GM03348 (cell line): ENCODE results near the gene ARMS2.

Experiments used
- DNase-seq: peaks from one replicate; pipeline ENCODE4 v3.0.0; 2012; ENCODE audit warnings: low spot score

The ARMS2 gene

DNA sequence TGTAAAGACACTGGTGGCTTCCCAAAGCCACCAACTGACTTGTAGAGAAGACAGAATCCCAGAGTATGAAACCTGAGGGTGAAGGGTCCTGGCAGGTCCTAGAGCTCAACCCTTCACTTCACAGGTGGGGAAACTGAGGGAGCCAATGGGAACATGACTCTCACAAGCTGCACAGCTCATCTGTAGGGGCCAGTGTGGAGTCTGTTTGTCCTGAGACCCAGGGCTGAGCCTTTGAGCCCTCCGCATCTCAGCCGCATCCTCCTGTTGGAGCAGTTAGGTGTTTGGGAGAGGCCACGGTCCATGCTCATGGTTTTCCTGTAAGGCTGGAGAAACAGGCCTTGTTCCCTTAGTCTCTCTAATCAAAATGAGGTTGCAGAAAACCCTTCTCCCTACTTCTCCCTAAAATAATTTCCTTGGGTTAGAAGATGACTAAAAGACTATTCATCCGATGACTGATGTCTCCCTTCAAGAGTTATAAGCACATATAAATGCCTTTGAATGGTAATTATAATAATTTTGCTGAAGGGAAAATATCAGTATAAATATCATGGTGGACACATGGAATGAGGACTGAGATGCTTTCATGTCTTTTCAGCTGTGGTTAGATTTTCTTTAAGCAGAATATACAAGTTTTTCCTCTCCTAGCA, 17.2 kb downstream of the ARMS2 start:
- peak; percentile 23 for DNase-seq

DNA sequence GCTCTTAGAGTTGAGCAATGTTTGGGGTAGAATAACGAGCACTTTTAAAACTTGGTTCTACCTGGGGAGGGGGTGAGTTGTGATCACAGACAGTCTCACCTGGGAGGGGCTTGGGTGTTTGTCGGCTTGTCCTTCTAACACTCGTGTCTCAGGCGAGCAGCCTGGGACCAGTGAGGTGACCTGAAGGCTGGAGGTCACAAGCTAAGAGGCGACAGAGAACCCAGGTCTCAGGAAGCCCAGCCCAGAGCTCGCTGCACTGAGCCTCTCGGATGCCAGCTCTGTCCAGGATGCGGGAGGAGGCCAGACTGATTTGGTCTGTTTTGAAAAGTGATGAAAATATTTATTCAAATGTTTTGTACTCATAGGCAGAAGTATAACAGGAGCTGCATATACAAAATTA, 18.7 kb downstream of the ARMS2 start:
- no peak for DNase-seq

DNA sequence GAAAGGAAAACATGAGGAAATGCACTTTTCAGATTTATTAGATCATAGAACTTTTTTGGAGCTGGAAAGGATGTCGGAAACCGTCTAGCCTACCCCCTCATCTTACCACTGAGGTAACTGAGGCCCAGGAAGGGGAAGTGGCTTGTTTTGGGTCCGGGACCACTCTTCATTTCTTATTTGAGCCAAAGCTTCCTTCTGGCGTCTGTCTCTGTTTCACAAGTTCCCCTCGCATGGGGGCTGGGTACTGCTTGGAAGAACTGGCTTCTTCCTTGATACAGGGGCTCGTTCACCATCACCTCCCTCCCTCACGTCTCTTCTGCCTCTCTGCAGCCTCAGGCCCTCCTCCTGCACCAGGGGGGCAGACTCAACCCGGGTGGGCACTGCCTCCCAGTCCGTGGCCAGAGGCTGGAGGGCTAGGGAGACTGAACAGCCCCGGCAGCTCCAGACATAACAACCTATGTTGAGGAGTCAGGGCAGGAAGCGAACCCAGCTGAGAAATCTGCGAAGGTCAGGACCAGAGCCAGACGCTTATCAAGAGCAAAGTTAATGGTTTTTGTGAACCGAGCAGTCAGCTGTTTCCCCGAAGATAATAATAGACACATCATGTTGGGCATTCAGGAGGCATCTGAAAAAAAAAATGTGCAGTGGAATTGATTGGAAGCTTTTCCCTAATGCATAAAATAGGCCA, 19.8 kb downstream of the ARMS2 start:
- no peak for DNase-seq

DNA sequence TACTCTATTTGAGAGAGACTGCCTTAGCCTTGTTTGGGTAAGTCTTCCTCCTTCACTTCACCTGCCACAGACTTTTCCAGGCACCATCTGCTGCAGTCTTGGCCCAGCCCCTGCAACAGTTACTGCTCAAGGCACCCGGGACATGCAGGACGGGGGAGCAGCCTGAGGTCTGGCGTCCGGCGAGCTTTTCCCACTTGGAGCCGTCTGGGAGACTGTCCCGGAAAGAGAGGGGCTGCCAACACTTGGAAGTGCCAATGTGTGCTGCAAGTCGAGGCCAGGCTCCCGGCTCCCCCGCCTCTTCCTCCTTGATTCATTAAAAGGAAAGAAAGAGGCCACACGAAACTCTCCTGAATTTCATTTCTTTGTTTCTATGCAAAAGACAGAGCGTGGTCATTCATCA, 20.6 kb downstream of the ARMS2 start:
- peak; percentile 62 for DNase-seq

DNA sequence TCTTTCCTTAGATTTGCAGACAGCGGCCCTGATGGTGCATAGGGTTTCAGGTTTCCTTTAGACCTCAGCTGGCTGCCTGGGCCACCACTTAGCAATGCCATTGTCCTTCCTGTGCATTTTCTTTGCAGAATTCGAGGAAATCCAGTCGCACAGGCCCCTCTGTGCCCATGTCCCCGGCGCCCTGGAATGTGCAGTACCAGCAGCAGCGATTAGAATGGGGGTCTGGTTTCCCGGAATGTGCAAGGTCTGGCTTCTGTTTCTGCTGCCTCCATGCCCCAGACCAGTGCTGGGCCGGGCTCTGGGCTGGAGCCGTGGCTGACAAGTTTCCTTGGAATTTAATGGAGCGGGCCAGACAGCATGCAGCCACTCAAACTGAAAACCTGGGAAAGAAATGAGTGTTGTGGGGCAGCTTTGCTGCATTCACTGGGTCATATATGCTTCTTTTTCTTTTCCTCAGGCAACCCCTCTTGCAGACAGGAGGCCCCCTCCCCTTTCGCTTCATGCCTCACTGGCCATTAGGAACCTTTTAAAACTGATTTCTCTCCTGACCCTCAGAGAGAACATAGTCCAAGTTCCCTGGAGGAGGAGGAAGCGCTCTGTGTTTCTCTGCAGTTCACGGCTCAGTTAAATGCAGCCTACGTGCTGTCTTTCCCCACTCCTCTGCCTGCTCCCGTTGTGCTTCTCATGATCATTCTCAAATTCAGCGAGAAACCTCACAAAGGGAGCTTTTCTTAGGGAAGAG, 21.3 kb downstream of the ARMS2 start:
- peak; percentile 77 for DNase-seq

DNA sequence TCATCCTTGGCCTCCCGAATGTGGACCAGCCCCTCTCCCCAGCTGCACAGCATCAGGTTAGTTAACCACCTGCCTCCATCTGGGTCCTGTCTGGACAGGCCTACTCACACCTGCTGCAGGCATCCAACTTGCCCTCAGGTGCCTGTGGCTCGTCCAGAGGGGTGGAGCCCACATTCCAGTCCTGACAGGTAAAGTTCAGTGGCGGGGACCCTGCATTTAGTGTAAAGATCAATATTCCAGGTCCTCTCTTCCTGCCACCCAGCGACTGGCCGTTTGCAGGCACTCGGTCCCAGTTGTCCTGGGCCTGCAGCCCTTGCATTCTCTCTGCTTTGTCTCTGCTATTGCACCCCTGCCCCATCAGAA, 21.9 kb downstream of the ARMS2 start:
- no peak for DNase-seq

DNA sequence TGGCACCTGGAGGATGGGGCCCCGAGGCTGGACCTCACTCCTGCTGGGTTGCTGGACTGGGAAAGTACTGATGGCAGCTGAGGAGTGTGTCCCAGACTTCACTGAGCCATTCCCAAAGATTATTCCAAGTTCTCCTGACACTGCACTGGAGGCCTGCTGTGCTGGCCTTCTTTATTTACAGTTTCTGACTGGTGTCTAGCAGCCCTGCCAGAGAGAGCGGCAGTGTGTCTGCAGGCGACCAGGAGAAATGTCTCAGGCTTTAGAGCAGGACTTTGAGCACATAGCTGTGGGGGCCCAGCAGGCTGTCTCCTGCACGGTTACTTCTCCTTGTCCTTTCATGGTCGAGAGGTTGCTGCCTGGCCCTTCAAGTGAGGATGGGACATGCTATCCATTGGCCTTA, 23.0 kb downstream of the ARMS2 start:
- no peak for DNase-seq

DNA sequence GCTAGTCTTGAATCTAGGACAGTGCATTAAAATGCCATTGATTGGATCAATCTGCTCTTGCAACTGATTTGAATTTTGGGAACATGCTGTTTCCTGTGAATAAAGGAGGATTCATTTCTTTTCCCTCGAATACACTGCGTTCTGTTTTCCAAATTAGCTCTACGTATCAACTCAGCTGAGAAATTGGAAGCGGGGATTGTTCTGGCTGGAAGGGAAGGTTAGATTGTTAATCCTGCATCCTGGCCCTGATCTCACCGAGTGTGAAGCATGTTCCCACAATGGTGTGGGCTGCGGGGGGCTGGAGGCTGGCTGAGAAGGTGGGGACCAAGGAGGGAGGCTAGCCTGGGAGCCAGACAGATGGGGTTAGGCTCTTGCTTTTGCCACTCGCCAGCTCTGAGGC, 24.5 kb downstream of the ARMS2 start:
- no peak for DNase-seq

DNA sequence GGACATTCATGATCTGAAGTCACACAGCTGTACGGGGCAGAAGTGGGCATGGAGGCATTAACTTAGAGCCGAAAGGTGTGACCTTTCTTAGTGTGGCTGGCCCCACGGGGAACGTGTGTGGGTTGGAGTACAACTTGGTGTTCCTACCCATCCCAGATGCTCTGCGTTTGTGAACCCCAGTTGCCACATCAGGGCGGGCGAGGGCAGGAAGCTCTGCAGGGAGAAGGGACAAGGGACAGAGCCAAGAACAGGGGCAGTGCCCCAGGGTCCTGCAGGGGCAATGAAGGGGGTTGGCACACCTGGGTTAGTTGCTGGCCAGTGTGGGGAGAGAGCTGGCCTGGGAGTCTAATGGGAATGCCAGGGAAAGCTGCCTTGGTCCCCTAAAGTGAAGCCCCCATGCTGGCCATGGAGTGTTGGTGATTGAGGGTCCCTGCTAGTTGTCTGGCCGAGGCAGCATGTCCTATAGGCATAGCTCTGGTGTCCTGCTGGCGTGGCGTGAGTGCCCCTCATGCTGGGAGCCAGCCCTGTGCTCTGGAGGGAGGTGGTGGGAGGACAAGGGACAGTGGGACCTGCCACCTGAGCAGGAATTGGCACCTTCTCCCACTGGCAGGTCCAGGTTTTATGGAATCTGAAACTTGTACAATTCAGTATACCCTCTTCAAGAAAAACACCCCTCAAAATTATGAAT, 25.8 kb downstream of the ARMS2 start:
- no peak for DNase-seq

DNA sequence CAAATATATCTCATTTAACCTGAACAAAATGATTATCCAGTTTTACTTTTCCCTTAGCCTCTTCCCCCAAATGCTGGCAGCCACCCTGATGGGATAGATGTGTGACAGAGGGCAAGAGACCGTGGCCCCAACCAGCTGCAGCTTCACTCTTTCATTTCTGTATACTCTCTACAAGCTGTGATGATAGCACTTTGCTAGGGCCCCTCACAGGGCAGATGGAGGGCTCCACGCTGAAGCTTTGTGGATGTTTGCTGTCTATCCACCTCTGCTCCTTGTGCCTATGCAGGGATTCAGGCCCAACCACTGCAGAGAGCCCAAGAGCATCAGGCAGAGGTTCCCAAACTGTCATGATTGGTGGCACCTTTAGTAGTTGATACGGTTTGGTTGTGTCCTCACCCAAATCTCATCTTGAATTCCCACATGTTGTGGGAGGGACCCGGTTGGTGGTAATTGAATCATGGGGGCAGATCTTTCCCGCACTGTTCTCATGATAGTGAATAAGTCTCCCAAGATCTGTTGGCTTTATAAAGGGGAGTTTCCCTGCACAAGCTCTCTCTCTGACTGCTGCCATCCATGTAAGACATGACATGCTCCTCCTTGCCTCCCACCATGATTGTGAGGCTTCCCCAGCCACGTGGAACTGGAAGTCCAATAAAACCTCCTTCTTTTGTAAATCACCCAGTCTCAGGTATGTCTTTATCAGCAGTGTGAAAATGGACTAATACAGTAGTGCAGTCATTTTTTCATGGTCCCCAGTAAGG, 27.0 kb downstream of the ARMS2 start:
- DNase-seq, result no peak

DNA sequence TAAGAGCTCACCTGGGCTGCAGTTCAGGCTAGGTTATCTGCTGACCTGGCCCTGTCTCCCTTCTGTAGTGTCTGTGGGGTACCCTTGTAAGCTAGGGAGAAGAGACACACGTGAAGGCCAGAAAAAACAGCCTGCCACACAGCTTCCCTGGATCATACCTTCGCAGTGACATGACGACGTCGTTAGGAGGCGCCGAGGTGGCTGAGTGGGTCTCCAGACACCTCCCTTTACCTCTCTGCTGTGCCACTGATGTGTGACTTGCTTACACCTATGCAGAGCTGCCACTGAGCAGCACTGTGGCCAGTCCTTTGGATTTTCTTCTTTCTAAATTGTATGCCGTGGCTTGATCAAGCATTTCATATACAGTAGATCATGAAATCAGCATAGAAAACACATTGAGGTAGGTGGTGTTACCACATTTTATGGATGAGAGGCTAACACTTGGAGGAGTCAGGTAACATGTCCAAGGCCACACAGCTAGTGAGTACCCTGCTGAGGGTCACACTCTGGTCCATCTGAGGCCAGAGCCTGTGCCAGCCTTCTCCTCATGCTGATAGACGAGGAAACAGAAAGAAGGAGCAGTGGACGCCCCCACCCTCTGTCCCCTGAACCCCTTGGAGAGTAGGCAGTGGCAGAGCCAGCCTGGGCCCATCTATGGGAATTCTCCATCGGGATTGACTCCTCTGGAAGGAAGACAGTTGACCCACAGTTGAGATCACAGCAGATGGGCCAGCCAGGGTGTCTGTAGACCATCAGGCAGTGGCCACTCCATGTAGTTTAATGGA, 30.0 kb downstream of the ARMS2 start:
- no peak for DNase-seq

DNA sequence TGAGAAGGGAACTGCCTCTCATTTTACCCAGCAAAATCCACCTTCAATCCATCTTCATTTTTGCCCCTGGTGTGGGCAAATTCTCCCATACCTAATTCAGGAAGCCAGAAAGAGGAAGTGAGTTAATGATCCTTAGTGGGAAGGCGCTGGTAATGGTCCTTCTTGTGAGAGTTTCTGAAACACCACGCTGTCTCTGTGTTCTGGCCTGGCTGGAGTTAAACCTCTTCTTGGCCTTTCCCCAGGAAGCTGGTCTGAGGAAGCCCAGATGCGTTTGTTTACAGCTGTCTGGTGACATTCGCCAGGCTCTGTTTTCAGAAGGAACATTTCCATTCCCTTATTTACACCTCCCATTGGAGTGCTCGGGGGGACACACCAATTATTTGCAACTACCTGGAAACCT, 31.2 kb downstream of the ARMS2 start:
- no peak for DNase-seq

DNA sequence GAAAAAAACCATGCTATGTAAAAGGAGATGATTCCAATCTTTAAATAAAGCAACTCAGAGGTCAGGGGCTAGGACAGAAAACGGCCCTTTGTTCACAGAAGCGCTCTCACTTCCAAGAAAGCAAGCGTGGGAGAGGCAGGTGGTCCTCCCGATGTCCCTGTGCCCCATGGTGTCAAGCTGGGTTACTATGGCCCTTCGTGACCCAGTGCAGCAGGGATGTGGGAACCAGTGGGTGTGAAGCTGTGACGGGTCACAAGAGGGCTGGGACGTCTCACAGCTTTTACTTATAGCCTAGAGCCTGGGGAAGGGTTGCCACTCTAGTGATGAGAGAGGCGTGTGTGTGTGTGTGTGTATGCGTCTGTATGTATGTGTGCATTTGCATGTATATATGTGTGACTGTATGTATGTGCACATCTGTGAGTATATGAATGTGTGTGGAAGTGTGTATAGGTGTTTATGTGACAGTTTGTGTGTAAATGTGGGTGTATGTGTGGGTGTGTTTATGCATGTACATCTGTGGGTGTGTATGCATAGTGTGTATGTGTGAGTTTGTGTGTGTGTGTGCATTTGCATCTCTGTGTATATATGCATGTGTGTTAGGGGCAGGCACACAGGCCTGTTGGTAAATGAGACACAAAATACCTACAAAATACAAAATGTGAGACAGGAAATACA, 32.1 kb downstream of the ARMS2 start:
- DNase-seq, result no peak

DNA sequence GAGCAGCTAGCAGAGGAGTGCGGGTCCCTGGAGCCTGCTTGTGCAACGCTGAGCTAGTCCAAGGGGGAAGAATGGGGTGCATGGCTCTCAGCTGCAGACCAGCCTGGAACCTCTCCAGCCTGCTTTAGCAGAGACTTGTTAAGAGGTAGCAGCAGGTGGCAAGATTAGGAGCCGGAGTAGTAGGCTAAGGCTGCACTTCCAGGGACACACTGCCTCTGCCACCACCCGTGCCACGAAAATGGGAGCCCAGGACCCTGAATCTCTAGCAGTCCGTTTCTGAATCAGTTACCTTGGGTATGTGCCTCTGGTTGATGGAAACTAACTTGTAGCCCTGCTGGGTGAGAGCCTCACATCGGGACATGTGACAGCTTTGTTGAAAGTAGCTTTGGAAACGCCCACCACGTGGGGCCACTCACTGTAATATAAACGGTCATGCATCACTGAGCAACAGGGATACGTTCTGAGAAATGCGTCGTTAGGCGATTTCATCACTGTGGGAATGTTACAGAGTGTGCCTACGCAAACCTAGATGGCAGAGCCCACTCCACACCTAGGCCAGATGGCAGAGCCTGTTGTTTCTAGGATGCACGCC, 32.8 kb downstream of the ARMS2 start:
- no peak for DNase-seq

DNA sequence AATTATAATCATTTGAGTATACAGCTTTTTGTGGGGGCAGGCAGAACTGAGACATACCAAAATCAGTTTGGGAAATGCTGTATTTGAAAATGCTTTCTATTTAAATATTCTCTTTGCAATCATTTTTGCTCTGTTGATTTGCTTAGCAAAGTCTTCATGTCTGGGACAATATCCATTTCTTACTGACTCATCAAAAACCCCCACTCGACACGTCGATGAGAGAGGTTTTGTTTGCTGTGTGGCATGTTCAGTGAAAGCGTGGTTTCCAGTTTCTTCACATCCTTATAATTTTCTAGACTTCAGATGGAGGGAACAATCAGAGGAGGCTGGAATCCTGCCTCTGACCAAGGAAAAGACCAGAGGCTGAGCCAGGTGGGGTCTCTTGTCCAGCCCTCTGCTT, 35.8 kb downstream of the ARMS2 start:
- DNase-seq, result peak; percentile 68

DNA sequence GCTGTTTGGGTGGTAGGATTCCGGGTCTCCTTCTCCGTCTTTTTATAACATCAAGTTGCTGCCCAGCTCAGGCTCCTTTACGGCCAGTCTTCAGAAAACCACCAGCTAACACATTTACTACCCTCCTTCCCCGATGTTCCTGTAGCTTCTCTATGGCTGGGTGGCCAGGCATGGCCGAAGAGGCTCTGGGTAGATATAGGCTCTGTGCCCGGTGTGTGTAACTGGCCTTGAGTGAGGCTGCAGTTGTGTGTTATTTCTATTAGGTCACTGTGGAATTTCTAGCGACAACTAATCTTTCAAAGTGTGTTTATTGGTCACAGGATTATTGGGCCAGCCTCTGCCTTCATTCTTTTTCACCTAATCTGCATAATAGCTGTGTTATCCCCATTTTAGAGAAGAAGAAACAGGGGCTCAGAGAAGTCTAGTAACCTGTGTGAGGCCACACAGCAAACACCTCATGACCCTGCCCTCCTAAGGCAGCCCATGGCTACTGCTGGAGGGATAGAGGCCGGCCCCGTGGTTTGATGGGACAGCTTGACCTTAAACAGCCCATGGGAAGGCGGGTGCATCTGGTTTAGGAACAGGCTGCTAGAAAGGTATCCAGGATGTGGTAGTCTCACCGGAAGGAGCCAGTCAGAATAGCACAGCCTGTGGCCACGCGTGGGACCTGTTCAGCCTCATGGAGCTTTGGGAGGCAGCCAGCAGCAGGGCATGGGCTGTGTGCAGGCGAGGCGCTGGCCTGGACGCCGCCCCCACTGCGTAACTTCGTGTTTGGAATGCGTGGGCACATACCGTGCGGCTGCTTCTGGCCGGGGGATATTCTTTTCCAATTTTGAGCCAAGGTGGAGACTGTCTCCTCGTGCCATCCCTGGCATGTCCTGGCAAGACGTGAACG, 36.6 kb downstream of the ARMS2 start:
- no peak for DNase-seq

DNA sequence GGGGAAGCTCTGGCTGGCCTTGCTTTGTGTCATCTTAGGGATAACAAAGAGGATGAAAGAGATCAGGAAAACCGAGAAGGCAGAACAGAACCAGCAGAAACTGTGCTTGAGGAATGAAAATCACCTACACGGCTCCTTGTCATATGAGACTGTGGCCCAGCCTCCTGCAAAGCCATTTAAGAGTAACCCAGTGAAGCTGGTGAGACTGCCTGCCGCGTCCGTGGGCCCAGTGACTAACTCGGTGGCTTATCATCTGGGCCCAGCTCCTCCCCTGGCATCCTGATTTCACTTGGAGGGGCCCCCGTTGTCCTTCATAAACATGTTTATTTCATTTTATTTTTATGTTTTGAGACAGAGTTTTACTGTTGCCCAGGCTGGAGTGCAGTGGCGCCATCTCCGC, 37.6 kb downstream of the ARMS2 start:
- no peak for DNase-seq

DNA sequence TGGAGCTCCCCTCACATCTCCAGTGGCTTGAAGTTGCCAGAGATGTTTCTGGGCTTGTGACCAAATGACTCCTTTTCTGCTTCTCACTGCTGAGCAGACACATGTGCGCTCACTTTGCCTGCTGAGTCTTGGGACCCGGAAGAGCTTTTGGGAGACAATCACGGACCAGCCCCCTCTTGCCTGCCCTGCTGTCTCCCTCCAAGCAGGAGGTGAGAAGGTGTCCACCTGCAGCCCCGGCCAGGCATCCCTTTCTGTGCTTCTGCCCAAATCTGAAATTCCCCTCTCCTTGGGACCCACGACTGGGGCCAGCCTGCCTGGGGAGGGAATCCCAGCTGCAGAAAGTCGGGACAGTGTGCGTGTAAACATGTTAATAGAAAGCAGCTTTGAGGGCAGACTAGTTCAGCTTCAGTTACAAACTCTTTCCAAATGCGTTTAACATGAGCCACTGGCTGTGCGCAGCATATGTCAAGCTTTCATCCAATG, 38.6 kb downstream of the ARMS2 start:
- DNase-seq, result peak; percentile 70

DNA sequence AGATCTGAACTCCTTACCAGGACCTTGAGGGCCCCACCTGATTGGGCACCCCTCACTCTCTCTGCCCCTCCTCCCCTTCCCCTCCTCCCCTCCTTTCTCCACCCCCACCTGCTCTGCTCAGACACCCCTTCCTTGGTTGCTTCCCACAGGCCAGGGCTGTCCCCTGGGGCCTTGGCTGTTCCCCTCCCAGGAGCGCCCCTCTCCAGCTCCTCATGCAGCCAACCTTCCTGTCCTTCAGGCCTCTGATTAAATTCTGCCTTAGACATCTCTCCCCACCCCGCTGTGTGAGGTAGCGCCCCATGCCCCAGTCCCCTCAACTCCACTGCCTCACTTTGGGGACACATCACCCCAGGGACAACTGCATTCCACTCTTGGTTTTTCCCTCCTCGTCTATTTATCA, 39.3 kb downstream of the ARMS2 start:
- DNase-seq, result no peak
